Uterus (tissue), 2 donors: ENCODE results near the gene PDE4D.

Experiments
- CTCF ChIP-seq, 4 experiments: fragments of 200-600 bp in 2 of 4; fragments of 450-650 bp in 2 of 4; sonication (generic) in 2 of 4; IDR thresholded peaks; one replicate each; pipeline ENCODE4 v1.5.1; 2016 to 2019; ENCODE audit warnings: antibody characterized with exemption in 4 of 4, mild to moderate bottlenecking in 2 of 4, moderate library complexity in 1 of 4
- POLR2A ChIP-seq, 2 donors: fragments of 450-650 bp; IDR thresholded peaks; one replicate each; pipeline ENCODE4 v1.6.1; 2016; ENCODE audit warnings: antibody characterized with exemption in 2 of 2, mild to moderate bottlenecking in 1 of 2, moderate library complexity in 1 of 2

GRCh38 chr5:59264639-59265245 is 628.8 kb downstream of the PDE4D start:
- TF ChIP-seq POLR2A (IDR thresholded peaks at IDR 0.05) (no peak), CTCF (IDR thresholded peaks at IDR 0.05) (no peak)
